GM12891 (cell line): ENCODE data around the gene NOC3L.

Source experiments
- DNase-seq: peaks from one replicate; pipeline ENCODE4 v3.0.0; 2011; ENCODE audit warnings: low spot score; ENCODE audit not compliant: insufficient read length
- FAIRE-seq: peaks from 2 replicates; lab custom pipeline; 2011; peaks lifted over from hg19 to GRCh38; lab: Jason Lieb, UNC
- POU2F2 ChIP-seq: IDR thresholded peaks from 2 replicates; pipeline ENCODE4 v1.6.1; 2011; ENCODE audit warnings: low read depth, mild to moderate bottlenecking, control low read depth, low read length, moderate library complexity
- TAF1 ChIP-seq: IDR thresholded peaks from 2 replicates; pipeline ENCODE4 v1.6.1; 2011; ENCODE audit warnings: low read depth, low read length, control low read depth

NOC3L gene

DNA sequence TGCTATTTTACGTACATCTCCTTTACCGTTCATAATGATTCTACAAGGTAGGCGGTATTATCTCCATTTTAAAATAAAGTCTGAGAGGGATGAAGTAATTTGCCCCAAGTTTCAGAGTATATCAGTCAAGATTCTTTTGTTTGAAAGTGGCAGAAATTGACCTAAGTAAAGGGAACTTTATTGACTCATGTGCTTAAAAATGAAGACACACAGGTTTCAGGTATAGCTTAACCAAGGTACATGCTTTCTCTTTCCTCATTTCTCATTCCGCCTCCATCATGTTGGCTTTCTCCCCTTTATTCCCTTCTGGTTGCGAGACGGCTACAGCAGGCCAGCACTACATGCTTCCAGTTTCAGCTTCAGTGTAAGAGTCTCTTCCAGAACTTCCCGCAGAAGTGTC, 77.5 kb downstream of the NOC3L start:
- FAIRE-seq (no peak), DNase-seq (no peak)
- TF ChIP-seq POU2F2 = no peak
- no peak for TF ChIP-seq TAF1
